Natural killer cell treated with Interleukin-12 subunit alpha and Interleukin-12 subunit beta and Interleukin-15 and Interleukin-18, amount 100 ng/mL, for 72 hours (primary cell): ENCODE data around the gene ANGEL1. TPM values are rescaled to one million over a fixed set of nuclear protein-coding genes. Genes with fewer than 3 reads are reported as not detected.

ENCODE experiments used
- ATAC-seq, 2 donors: fragments of 150-1000 bp; cut with Tn5 transposase in 1 of 2; sonication (Bioruptor Pico), chemical (Tn5 transposase) in 1 of 2; 2 replicates each; pipeline ENCODE4 v1.10.0; 2021
- DNase-seq: peaks from one replicate; pipeline ENCODE4 v3.0.0; 2022; ENCODE audit warnings: low spot score
- H3K27ac Mint-ChIP-seq, 2 donors: 1 replicate in 1 of 2; 2 replicates in 1 of 2; pipeline ENCODE4 v1.8.0; 2022; ENCODE audit warnings: mixed read lengths in 2 of 2, mild to moderate bottlenecking in 1 of 2, moderate library complexity in 1 of 2
- H3K27me3 Mint-ChIP-seq, 2 donors: 1 replicate in 1 of 2; 2 replicates in 1 of 2; pipeline ENCODE4 v1.8.0; 2022; ENCODE audit warnings: mixed read lengths in 2 of 2
- H3K36me3 Mint-ChIP-seq: one replicate; pipeline ENCODE4 v1.8.0; 2022; ENCODE audit warnings: mixed read lengths
- H3K4me1 Mint-ChIP-seq, 2 donors: 1 replicate in 1 of 2; 2 replicates in 1 of 2; pipeline ENCODE4 v1.8.0; 2022; ENCODE audit warnings: low read depth in 2 of 2, mixed read lengths in 2 of 2, mild to moderate bottlenecking in 1 of 2
- H3K4me3 Mint-ChIP-seq: one replicate; pipeline ENCODE4 v1.8.0; 2022; ENCODE audit warnings: mixed read lengths
- H3K9me3 Mint-ChIP-seq: 2 replicates; pipeline ENCODE4 v1.8.0; 2022; ENCODE audit warnings: mixed read lengths
- total RNA-seq, 2 donors: library from RNA; stranded (reverse); gene quantifications; one replicate each; pipeline ENCODE4 v1.2.3, GENCODE V29; 2022

ANGEL1 gene
- total RNA-seq, 2 donors from 2014 or later = 11.7 to 14.6 TPM

- no peak for DNase-seq
- Mint-ChIP-seq H3K4me3 (no peak overlapping the region), H3K9me3 (no peaks in the 10 kb centered on the region), H3K4me1 (peaks cover 18 to 23% of the 10 kb centered on the region in 2 donors), H3K27ac (no peak overlapping the region), H3K27me3 (no peaks in the 10 kb centered on the region), H3K36me3 (no peaks in the 10 kb centered on the region)
- no peak for ATAC-seq
Measured at GRCh38 chr14:76780058-76780345, 32.7 kb downstream of the ANGEL1 start.

DNA sequence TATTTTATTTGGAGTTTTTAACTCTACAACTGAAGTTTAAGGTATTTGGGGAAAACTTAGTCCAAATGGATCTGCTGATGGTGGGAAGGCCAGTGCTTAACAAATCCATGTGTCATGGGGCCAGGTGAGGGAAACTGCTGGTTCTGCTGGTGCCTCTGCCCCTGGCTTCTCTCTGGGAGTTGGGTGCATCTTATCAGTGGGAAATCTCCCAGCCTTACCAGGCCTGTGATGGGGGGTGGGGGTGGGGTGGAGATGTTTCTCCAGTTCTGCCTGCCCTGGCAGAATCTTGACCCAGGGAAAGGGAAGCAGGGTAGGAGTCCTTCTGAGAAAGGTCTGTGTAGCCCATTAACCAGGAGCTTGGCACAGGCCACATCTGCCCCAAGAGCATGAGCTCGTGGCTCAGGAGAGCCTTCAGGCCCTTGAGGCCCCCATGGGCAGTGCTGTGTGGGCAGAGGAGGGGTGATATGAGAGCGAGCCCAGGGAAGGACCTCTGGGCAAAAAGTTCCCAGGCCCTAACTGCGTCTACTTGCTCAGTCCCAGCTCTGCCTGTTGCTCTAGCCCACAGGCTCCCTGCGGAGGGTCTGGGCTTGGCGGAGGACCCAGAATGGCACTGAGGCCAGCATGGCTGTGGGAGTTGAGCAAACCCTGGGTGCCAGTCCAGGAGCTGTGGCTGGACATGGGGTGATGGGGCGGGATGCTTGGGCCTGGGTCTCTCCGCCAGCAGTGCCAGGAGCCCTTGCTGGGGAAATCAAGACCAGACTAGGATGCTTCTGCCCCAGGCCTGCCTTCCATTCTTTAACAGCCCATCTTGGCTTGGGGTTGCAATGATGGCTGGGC is 33.2 kb downstream of the ANGEL1 start:
- H3K27ac Mint-ChIP-seq = no peak overlapping the region
- H3K27me3 Mint-ChIP-seq = no peaks in the 10 kb centered on the region
- no peaks in the 10 kb centered on the region for H3K9me3 Mint-ChIP-seq
- no peaks in the 10 kb centered on the region for H3K36me3 Mint-ChIP-seq
- no peak for DNase-seq
- no peak for ATAC-seq
- peaks cover 13 to 20% of the 10 kb centered on the region in 2 donors for H3K4me1 Mint-ChIP-seq
- H3K4me3 Mint-ChIP-seq = no peak overlapping the region

GRCh38 chr14:76778546-76779215 is 34.0 kb downstream of the ANGEL1 start:
- H3K27ac Mint-ChIP-seq = no peak overlapping the region
- no peaks in the 10 kb centered on the region for H3K9me3 Mint-ChIP-seq
- no peak overlapping the region for H3K4me3 Mint-ChIP-seq
- ATAC-seq (no peak), DNase-seq (no peak)
- no peaks in the 10 kb centered on the region for H3K27me3 Mint-ChIP-seq
- peaks cover 13 to 23% of the 10 kb centered on the region in 2 donors for H3K4me1 Mint-ChIP-seq
- no peaks in the 10 kb centered on the region for H3K36me3 Mint-ChIP-seq

DNA sequence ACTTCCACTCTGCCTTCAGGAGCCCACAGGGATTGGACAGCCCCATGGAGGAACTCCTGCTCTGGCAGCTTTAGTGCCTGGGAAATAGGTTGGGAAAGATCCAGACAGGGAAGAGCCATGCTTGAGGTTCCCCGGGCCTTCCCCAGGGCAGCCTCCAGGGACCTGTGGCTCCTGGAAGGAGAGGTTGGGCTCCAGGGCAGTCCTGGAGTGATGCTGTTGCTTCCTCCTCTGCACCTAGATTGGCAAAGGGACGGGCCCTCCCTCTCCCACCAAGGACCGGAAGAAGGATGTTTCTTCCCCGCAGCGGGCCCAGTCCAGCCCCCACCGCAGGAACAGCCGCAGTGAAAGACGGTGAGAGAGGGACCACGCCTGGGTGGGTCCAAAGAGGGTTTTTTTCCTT is 35.0 kb downstream of the ANGEL1 start:
- no peak overlapping the region for H3K27ac Mint-ChIP-seq
- no peak for DNase-seq
- ATAC-seq = no peak
- H3K4me3 Mint-ChIP-seq = no peak overlapping the region
- peaks cover 4 to 13% of the 10 kb centered on the region in 2 donors for H3K4me1 Mint-ChIP-seq
- H3K9me3 Mint-ChIP-seq = no peaks in the 10 kb centered on the region
- no peaks in the 10 kb centered on the region for H3K36me3 Mint-ChIP-seq
- no peaks in the 10 kb centered on the region for H3K27me3 Mint-ChIP-seq

DNA sequence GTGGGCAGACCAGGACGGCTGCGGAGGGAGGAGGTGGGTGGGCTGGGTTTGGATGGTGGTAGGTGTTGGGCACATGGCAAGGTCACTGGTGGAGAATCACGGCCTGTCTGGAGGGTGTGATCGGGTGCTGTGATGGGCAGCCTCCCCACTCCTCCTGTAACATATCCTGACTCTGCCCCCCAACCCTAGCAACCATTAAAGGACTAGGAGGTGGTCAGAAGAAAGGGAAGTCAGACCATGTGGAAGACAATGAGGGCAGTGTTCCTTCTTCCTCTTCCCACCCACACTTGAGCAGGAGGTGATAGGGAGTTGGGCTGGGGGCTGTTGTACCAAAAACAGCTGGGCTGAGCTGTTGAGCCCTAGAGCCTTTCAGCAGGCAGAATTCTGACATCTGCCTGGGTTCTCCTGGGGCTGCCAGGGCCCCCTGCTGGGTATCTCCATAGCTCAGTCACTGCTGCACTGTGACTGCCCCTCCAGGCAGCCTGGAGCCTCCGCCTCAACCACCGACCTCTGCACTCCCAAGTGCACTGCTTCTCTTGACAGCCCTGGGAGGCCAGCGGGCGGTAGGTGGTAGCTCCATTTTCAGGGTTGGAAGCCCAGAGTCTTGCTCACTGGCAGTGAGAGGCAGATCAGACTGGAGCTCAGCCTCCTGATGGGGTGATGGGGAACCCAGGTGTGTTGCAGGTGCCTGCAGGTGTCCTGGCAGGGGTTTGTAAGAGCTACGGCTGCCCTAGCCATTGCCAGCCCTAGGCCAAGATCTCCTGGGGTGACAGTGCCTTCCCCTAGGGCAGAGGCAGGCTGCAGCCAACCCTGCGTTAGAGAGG is 36.0 kb downstream of the ANGEL1 start:
- Mint-ChIP-seq H3K4me3 (no peak overlapping the region), H3K9me3 (no peaks in the 10 kb centered on the region), H3K27ac (no peak overlapping the region), H3K36me3 (no peaks in the 10 kb centered on the region), H3K4me1 (peaks cover 0 to 10% of the 10 kb centered on the region in 2 donors), H3K27me3 (no peaks in the 10 kb centered on the region)
- ATAC-seq = no peak
- DNase-seq = no peak

DNA sequence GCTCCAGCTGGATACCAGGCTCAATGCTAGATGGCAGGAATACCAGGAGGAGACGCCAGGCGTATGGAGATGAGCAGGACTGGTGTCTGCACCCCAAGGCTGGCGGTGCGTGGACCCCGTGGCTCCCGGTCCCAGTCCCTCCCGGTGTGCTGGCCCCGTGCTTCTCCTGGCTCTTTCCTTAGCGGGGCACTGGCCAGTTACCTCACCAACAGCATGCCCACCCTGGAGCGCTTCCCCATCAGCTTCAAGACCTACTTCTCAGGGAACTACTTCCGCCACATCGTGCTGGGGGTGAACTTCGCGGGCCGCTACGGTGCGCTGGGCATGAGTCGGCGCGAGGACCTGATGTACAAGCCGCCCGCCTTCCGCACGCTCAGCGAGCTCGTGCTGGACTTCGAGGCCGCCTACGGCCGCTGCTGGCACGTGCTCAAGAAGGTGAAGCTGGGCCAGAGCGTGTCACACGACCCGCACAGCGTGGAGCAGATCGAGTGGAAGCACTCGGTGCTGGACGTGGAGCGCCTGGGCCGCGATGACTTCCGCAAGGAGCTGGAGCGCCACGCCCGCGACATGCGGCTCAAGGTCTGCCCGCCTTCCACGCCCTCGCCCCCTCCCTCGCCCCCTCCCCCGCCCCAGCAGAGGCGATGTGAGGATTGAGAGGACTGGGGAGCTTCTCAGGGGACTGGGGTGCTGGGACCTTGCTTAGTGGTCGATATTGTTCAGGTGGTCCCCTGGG is 36.8 kb downstream of the ANGEL1 start:
- no peak for ATAC-seq
- no peaks in the 10 kb centered on the region for H3K36me3 Mint-ChIP-seq
- H3K27me3 Mint-ChIP-seq = no peaks in the 10 kb centered on the region

GRCh38 chr14:76774821-76775694 is 37.6 kb downstream of the ANGEL1 start:
- H3K4me1 Mint-ChIP-seq = peaks cover 0 to 10% of the 10 kb centered on the region in 2 donors
- no peak for ATAC-seq
- no peaks in the 10 kb centered on the region for H3K27me3 Mint-ChIP-seq
- no peaks in the 10 kb centered on the region for H3K36me3 Mint-ChIP-seq
- no peaks in the 10 kb centered on the region for H3K9me3 Mint-ChIP-seq
- DNase-seq = no peak
- no peak overlapping the region for H3K4me3 Mint-ChIP-seq
- no peak overlapping the region for H3K27ac Mint-ChIP-seq

More for the DNA sequence above, 36.8 kb downstream of the ANGEL1 start:
- H3K4me3 Mint-ChIP-seq = no peak overlapping the region
- H3K4me1 Mint-ChIP-seq = peaks cover 0 to 10% of the 10 kb centered on the region in 2 donors
- DNase-seq = no peak
- H3K9me3 Mint-ChIP-seq = no peaks in the 10 kb centered on the region
- no peak overlapping the region for H3K27ac Mint-ChIP-seq

GRCh38 chr14:76773956-76774820 is 38.5 kb downstream of the ANGEL1 start:
- Mint-ChIP-seq H3K27ac (no peak overlapping the region), H3K9me3 (no peaks in the 10 kb centered on the region), H3K4me1 (peaks cover 1 to 10% of the 10 kb centered on the region in 2 donors), H3K27me3 (no peaks in the 10 kb centered on the region), H3K4me3 (no peak overlapping the region), H3K36me3 (no peaks in the 10 kb centered on the region)
- ATAC-seq = no peak
- no peak for DNase-seq

DNA sequence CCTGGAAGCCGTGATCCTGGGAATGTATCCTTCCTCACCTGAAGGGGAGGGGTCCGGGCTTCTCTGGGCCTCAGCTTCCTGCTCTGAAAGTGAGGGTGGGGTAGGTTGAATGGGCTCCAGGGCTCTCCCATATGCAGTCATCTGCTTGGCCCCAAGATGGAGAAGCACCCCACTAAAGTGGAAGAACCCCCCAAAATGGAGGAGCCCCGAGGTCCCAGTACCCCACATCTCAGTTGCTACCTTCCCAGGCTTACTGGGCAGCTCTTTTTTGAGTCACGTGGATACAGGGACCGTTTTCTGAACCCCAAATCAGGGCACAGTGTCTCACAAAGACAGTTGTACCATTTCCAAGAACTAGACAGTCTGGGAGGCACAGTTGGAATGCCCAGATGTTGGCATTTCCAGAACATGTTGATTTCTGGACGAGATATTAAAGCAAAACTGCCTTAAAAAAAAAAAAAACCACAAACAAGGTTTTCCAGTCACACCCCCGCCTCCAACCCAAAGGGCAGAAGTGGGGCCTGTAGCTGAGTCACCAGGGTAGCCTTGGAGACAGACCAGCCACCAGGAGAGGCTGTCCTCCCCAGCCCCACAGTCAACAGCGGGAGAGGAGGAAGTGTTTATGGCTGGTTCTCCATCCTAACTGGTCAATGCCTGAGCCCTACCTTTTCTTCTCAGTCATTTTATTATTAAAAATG is 39.3 kb downstream of the ANGEL1 start:
- ATAC-seq = peak; percentile 66 to 68
- DNase-seq = no peak
- H3K4me3 Mint-ChIP-seq = no peak overlapping the region
- peaks cover 9 to 14% of the 10 kb centered on the region in 2 donors for H3K4me1 Mint-ChIP-seq
- H3K9me3 Mint-ChIP-seq = no peaks in the 10 kb centered on the region
- no peak overlapping the region for H3K27ac Mint-ChIP-seq
- no peaks in the 10 kb centered on the region for H3K36me3 Mint-ChIP-seq
- H3K27me3 Mint-ChIP-seq = no peaks in the 10 kb centered on the region

DNA sequence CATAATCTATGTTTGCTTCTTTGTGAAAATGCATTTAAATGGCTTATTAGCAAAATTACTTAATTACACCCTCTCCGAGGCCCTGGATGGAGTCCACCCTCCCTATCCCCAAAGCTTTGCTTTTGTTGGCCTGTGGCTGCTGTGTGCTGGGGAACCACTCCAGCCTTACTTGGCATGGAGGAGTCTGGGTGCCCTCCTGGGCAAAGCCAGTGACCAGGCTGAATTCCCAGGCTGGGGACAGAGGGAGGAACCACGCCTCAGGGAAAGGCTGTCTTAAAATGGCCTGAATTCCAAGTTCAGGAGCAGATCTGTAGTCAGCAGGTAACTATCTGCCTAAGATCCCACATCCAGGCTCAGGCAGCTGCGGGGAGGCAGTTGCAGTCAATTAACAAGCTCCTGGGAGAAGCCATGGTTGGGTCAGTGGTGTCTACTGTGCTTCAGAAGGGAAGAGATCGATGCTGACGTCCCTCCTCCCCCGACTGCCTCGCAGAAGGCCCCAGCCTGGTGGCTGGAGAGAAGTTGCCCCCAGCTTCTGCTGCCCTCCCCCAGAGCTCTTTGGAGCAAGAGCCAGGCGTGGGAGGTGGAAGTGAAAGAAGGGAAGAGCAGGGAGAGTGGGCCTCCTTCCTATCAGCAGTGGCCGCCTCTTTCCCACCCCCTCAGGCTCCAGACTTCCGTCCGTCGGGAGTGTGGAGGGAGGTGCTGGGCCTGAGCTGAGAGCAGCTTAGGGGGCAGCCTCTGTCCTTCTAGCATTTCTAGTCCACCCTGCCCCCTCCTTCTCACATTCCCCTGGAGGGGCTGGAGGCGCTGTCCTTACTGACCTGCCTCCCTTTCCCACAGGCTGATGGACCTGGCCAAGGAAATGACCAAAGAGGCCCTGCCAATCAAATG is 40.1 kb downstream of the ANGEL1 start:
- no peaks in the 10 kb centered on the region for H3K36me3 Mint-ChIP-seq
- H3K4me3 Mint-ChIP-seq = no peak overlapping the region
- no peak for DNase-seq
- no peak for ATAC-seq
- no peaks in the 10 kb centered on the region for H3K9me3 Mint-ChIP-seq
- peaks cover 13 to 18% of the 10 kb centered on the region in 2 donors for H3K4me1 Mint-ChIP-seq
- no peak overlapping the region for H3K27ac Mint-ChIP-seq
- H3K27me3 Mint-ChIP-seq = no peaks in the 10 kb centered on the region

DNA sequence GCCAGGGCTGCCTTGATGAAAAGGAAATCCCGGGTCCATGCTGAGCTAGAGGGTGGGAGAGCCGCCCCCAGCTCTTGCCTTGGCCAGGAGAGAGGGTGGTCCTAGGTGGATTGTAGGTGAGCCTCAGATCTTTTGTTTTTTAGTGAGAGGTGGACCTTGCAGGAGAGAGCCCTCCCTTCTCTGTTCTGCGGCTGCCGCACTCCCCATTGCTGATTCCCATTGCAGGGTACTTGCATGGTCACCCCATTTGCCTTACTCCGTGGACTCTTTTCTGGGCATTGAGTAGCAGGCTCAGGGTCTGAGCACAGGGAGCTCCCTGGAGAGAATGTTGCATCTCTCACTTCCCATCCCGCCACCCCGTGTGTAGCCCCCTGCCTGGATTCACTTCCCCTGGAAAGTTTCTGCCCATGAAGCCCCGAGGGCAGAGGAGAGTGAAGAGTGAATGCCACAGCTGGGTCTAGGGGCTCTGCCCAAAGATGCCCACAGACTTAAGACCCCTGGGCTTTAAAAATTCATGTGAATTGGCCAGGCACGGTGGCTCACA is 41.2 kb downstream of the ANGEL1 start:
- no peaks in the 10 kb centered on the region for H3K9me3 Mint-ChIP-seq
- no peak for DNase-seq
- peaks cover 13 to 18% of the 10 kb centered on the region in 2 donors for H3K4me1 Mint-ChIP-seq
- H3K27ac Mint-ChIP-seq = no peak overlapping the region
- ATAC-seq = no peak
- H3K27me3 Mint-ChIP-seq = no peaks in the 10 kb centered on the region
- no peaks in the 10 kb centered on the region for H3K36me3 Mint-ChIP-seq
- no peak overlapping the region for H3K4me3 Mint-ChIP-seq
